Smooth muscle cell (in vitro differentiated cells): ENCODE measurements around the gene FKBP7. TPM values are rescaled to one million over a fixed set of nuclear protein-coding genes. Genes with fewer than 3 reads are reported as not detected.

Source experiments
- DNase-seq: peaks from one replicate; lab custom pipeline; 2025; ENCODE audit not compliant: unreplicated experiment; lab: John Stamatoyannopoulos, UW
- H2AFZ ChIP-seq: fragments of 200-600 bp; sonication (generic); 2 replicates; pipeline ENCODE4 v1.6.0; 2016; ENCODE audit warnings: antibody characterized with exemption, low read depth, mild to moderate bottlenecking
- H3F3A ChIP-seq: fragments of 200-600 bp; sonication (generic); 2 replicates; pipeline ENCODE4 v1.6.0; 2017; ENCODE audit warnings: antibody characterized with exemption, low read depth
- H3K27ac ChIP-seq: fragments of 200-600 bp; sonication (generic); 2 replicates; pipeline ENCODE4 v1.5.1; 2016; ENCODE audit warnings: low read depth, mild to moderate bottlenecking
- H3K27me3 ChIP-seq: fragments of 200-600 bp; sonication (generic); 2 replicates; pipeline ENCODE4 v1.6.1; 2016; ENCODE audit warnings: low read depth, mild to moderate bottlenecking
- H3K36me3 ChIP-seq: fragments of 200-600 bp; sonication (generic); 2 replicates; pipeline ENCODE4 v1.5.1; 2016; ENCODE audit warnings: low read depth
- H3K4me1 ChIP-seq: fragments of 200-600 bp; sonication (generic); 2 replicates; pipeline ENCODE4 v1.5.1; 2016; ENCODE audit warnings: low read depth
- H3K4me2 ChIP-seq: fragments of 200-600 bp; sonication (generic); 2 replicates; pipeline ENCODE4 v1.6.0; 2016; ENCODE audit warnings: mild to moderate bottlenecking
- H3K4me3 ChIP-seq: fragments of 200-600 bp; sonication (generic); 2 replicates; pipeline ENCODE4 v1.5.1; 2016; ENCODE audit warnings: mild to moderate bottlenecking
- H3K79me2 ChIP-seq: fragments of 200-600 bp; sonication (generic); 2 replicates; pipeline ENCODE4 v1.6.0; 2016; ENCODE audit warnings: low read depth, mild to moderate bottlenecking
- H3K9ac ChIP-seq: fragments of 200-600 bp; sonication (generic); 2 replicates; pipeline ENCODE4 v1.6.0; 2016; ENCODE audit warnings: low read depth
- H3K9me3 ChIP-seq: fragments of 200-600 bp; sonication (generic); replicated peaks from 2 replicates; pipeline ENCODE4 v1.5.1; 2016; ENCODE audit warnings: low read depth
- H4K20me1 ChIP-seq: fragments of 200-600 bp; sonication (generic); 2 replicates; pipeline ENCODE4 v1.6.0; 2016; ENCODE audit warnings: low read depth
- CTCF ChIP-seq: fragments of 200-600 bp; sonication (generic); IDR thresholded peaks from 2 replicates; pipeline ENCODE4 v1.5.1; 2017; ENCODE audit warnings: borderline replicate concordance, mild to moderate bottlenecking, antibody characterized with exemption; ENCODE audit not compliant: insufficient read depth, poor library complexity, severe bottlenecking
- WGBS: methylation state at CpG from one replicate; pipeline ENCODE4 v1.1.7; 2016; ENCODE audit warnings: low lambda C conversion rate; 5-methylcytosine and 5-hydroxymethylcytosine counted together
- polyA plus RNA-seq: library from polyadenylated mRNA; unstranded; fragments of >200 nt; fragmentation: Nextera tagmentation; extraction: Ambion mirVana; gene quantifications from 2 replicates; pipeline ENCODE4 v1.2.1, GENCODE V29; 2016
- total RNA-seq: library from RNA; depleted of rRNA; stranded (reverse); fragments of >200 nt; gene quantifications from 2 replicates; pipeline ENCODE4 v1.2.3, GENCODE V29; 2014

The FKBP7 gene
- total and polyA plus RNA-seq, 2 experiments from 2014 or later, result 125 to 213 TPM

GRCh38 chr2:178523596-178524134 is 45.3 kb upstream of the FKBP7 start:
- Histone ChIP-seq H3K9ac (peak overlapping the region; percentile 69), H2AFZ (peak overlapping the region; percentile 25), H3K4me3 (peak overlapping the region; percentile 65), H4K20me1 (peaks cover 15% of the 10 kb centered on the region), H3K27ac (peak overlapping the region; percentile 44), H3K9me3 (no peaks in the 10 kb centered on the region), H3K27me3 (no peaks in the 10 kb centered on the region), H3F3A (peaks cover 5% of the 10 kb centered on the region), H3K36me3 (no peaks in the 10 kb centered on the region), H3K79me2 (peaks cover 47% of the 10 kb centered on the region), H3K4me1 (peaks cover 5% of the 10 kb centered on the region), H3K4me2 (peak overlapping the region; percentile 86)
- TF ChIP-seq CTCF, result no peak
- WGBS, result 21% methylated on average over 8 of the region's 8 CpGs
- no peak for DNase-seq

GRCh38 chr2:178522950-178523595 is 44.7 kb upstream of the FKBP7 start:
- Histone ChIP-seq H3K79me2 (peaks cover 41% of the 10 kb centered on the region), H3K4me3 (peak overlapping the region; percentile 65), H2AFZ (peak overlapping the region; percentile 70), H4K20me1 (peaks cover 9% of the 10 kb centered on the region), H3K27me3 (no peaks in the 10 kb centered on the region), H3K27ac (peak overlapping the region; percentile 46), H3K9ac (peak overlapping the region; percentile 69), H3K36me3 (no peaks in the 10 kb centered on the region), H3K4me2 (peak overlapping the region; percentile 86), H3K4me1 (peaks cover 5% of the 10 kb centered on the region), H3F3A (peaks cover 5% of the 10 kb centered on the region), H3K9me3 (no peaks in the 10 kb centered on the region)
- peak; percentile 49 for DNase-seq
- 6% methylated on average over 25 of the region's 25 CpGs for WGBS
- peak; percentile 70 for TF ChIP-seq CTCF

GRCh38 chr2:178521304-178522150 is 43.1 kb upstream of the FKBP7 start:
- no peak overlapping the region for H3K4me3 ChIP-seq
- no peak overlapping the region for H3K9ac ChIP-seq
- H3K79me2 ChIP-seq, result peaks cover 27% of the 10 kb centered on the region
- 96% methylated on average over 11 of the region's 11 CpGs for WGBS
- no peak for TF ChIP-seq CTCF
- H2AFZ ChIP-seq, result no peak overlapping the region
- peaks cover 5% of the 10 kb centered on the region for H3K4me1 ChIP-seq
- DNase-seq, result no peak
- H3K9me3 ChIP-seq, result no peaks in the 10 kb centered on the region
- H3F3A ChIP-seq, result peaks cover 5% of the 10 kb centered on the region
- H4K20me1 ChIP-seq, result no peaks in the 10 kb centered on the region
- H3K27ac ChIP-seq, result no peak overlapping the region
- no peaks in the 10 kb centered on the region for H3K27me3 ChIP-seq
- no peaks in the 10 kb centered on the region for H3K36me3 ChIP-seq
- no peak overlapping the region for H3K4me2 ChIP-seq
